GM23338 (cell line): Measurements from ENCODE around the gene MAPK12. TPM values are rescaled to one million over a fixed set of nuclear protein-coding genes. Genes with fewer than 3 reads are reported as not detected.
A peak's percentile ranks its signal among the peaks of the same experiment; 100 is the strongest.

Experiments used
- ATAC-seq: fragments of 200-7000 bp; cut with Tn5 transposase; 3 replicates; pipeline ENCODE4 v1.9.1; 2020
- DNase-seq: peaks from one replicate; pipeline ENCODE4 v3.0.0-alpha.2; 2015; ENCODE audit warnings: low spot score
- H2AFZ ChIP-seq: fragments of 200-600 bp; sonication (generic); 2 replicates; pipeline ENCODE4 v1.8.0; 2016; ENCODE audit warnings: antibody characterized with exemption, mild to moderate bottlenecking, moderate library complexity
- H3F3A ChIP-seq: fragments of 200-600 bp; sonication (generic); replicated peaks from 2 replicates; pipeline ENCODE4 v1.8.0; 2017; ENCODE audit warnings: antibody characterized with exemption, mixed run types, low read depth
- H3K27ac ChIP-seq: fragments of 200-600 bp; sonication (generic); 2 replicates; pipeline ENCODE4 v1.6.1; 2016; ENCODE audit warnings: low read depth
- H3K27me3 ChIP-seq: fragments of 200-600 bp; sonication (generic); 2 replicates; pipeline ENCODE4 v1.8.0; 2016; ENCODE audit warnings: mild to moderate bottlenecking, mixed run types, moderate library complexity; ENCODE audit not compliant: insufficient read depth
- H3K36me3 ChIP-seq: fragments of 200-600 bp; sonication (generic); 2 replicates; pipeline ENCODE4 v1.8.0; 2016; ENCODE audit warnings: mild to moderate bottlenecking; ENCODE audit not compliant: insufficient read depth
- H3K4me1 ChIP-seq: fragments of 200-600 bp; sonication (generic); 2 replicates; pipeline ENCODE4 v1.8.0; 2016; ENCODE audit warnings: mild to moderate bottlenecking, moderate library complexity; ENCODE audit not compliant: insufficient read depth
- H3K4me2 ChIP-seq: fragments of 200-600 bp; sonication (generic); 2 replicates; pipeline ENCODE4 v1.7.1; 2017; ENCODE audit warnings: mixed run types
- H3K4me3 ChIP-seq: fragments of 200-600 bp; sonication (generic); 2 replicates; pipeline ENCODE4 v1.6.1; 2016; ENCODE audit warnings: mixed run types
- H3K79me2 ChIP-seq: fragments of 200-600 bp; sonication (generic); replicated peaks from 2 replicates; pipeline ENCODE4 v1.8.0; 2017; ENCODE audit warnings: mild to moderate bottlenecking; ENCODE audit not compliant: insufficient read depth
- H3K9me2 ChIP-seq: fragments of 200-600 bp; sonication (generic); 2 replicates; pipeline ENCODE4 v1.8.0; 2017; ENCODE audit not compliant: insufficient read depth
- H4K20me1 ChIP-seq: fragments of 200-600 bp; sonication (generic); replicated peaks from 2 replicates; pipeline ENCODE4 v1.8.0; 2017; ENCODE audit warnings: mild to moderate bottlenecking; ENCODE audit not compliant: insufficient read depth
- H3K27ac Mint-ChIP-seq: 2 replicates; pipeline ENCODE4 v1.8.0; 2020; ENCODE audit warnings: inconsistent platforms, mild to moderate bottlenecking, moderate library complexity, mixed read lengths
- H3K27me3 Mint-ChIP-seq: 3 replicates; pipeline ENCODE4 v1.8.0; 2022; ENCODE audit warnings: low read depth, mild to moderate bottlenecking, moderate library complexity, mixed read lengths, inconsistent platforms; ENCODE audit not compliant: insufficient read depth, poor library complexity
- H3K36me3 Mint-ChIP-seq: 3 replicates; pipeline ENCODE4 v1.8.0; 2021; ENCODE audit warnings: low read depth, mild to moderate bottlenecking, inconsistent platforms, moderate library complexity, mixed read lengths
- H3K4me1 Mint-ChIP-seq: 3 replicates; pipeline ENCODE4 v1.8.0; 2020; ENCODE audit warnings: mild to moderate bottlenecking, inconsistent platforms, mixed read lengths
- H3K4me3 Mint-ChIP-seq: 3 replicates; pipeline ENCODE4 v1.8.0; 2021; ENCODE audit warnings: moderate library complexity, mild to moderate bottlenecking, inconsistent platforms, mixed read lengths
- H3K9me3 Mint-ChIP-seq: 3 replicates; pipeline ENCODE4 v1.8.0; 2020; ENCODE audit warnings: moderate library complexity, mild to moderate bottlenecking, inconsistent platforms, mixed read lengths
- EZH2 ChIP-seq: fragments of 200-600 bp; sonication (generic); IDR thresholded peaks from one replicate; pipeline ENCODE4 v1.8.0; 2017; ENCODE audit warnings: antibody characterized with exemption, mild to moderate bottlenecking, low read depth; ENCODE audit not compliant: unreplicated experiment
- EZH2phosphoT487 ChIP-seq: fragments of 200-600 bp; sonication (generic); IDR thresholded peaks from one replicate; pipeline ENCODE4 v1.8.1; 2018; ENCODE audit warnings: antibody characterized with exemption; ENCODE audit not compliant: unreplicated experiment
- JUNB ChIP-seq: IDR thresholded peaks from one replicate; pipeline ENCODE4 v1.6.1; 2016; ENCODE audit warnings: antibody characterized with exemption; ENCODE audit not compliant: unreplicated experiment
- NANOG ChIP-seq: IDR thresholded peaks from 2 replicates; pipeline ENCODE4 v1.6.1; 2016; ENCODE audit warnings: antibody characterized with exemption, borderline replicate concordance
- POLR2AphosphoS5 ChIP-seq: IDR thresholded peaks from 2 replicates; pipeline ENCODE4 v1.6.1; 2016; ENCODE audit warnings: antibody characterized with exemption, low read depth
- STAT1 ChIP-seq: IDR thresholded peaks from one replicate; pipeline ENCODE4 v1.6.1; 2016; ENCODE audit warnings: antibody characterized with exemption; ENCODE audit not compliant: unreplicated experiment
- ZNF114 ChIP-seq: fragments of 250-450 bp; sonication (Bioruptor Pico); IDR thresholded peaks from 2 replicates; pipeline ENCODE4 v1.5.0; 2020; ENCODE audit warnings: mild to moderate bottlenecking, moderate library complexity
- ZNF331 ChIP-seq: fragments of 250-450 bp; sonication (Bioruptor Pico); IDR thresholded peaks from 2 replicates; pipeline ENCODE4 v1.5.0; 2020; ENCODE audit warnings: low read depth, mild to moderate bottlenecking, moderate library complexity
- polyA plus RNA-seq: library from polyadenylated mRNA; unstranded; fragments of >200 nt; fragmentation: Nextera tagmentation; extraction: Ambion mirVana; gene quantifications from 2 replicates; pipeline ENCODE4 v1.2.1, GENCODE V29; 2016
- total RNA-seq: library from RNA; depleted of rRNA; stranded (reverse); fragments of >200 nt; shearing (Covaris generic); gene quantifications from 2 replicates; pipeline ENCODE4 v1.2.3, GENCODE V29; 2014
- TF ChIP-seq, protein P1 (sequence below): IDR thresholded peaks from 2 replicates; pipeline ENCODE4 v1.6.1; 2016; ENCODE audit warnings: antibody characterized with exemption
- TF ChIP-seq, protein P2 (sequence below): IDR thresholded peaks from one replicate; pipeline ENCODE4 v1.6.1; 2018; ENCODE audit warnings: antibody characterized with exemption; ENCODE audit not compliant: unreplicated experiment

MAPK12 gene
- total and polyA plus RNA-seq, 2 experiments from 2014 or later, result 10.4 to 26.1 TPM

DNA sequence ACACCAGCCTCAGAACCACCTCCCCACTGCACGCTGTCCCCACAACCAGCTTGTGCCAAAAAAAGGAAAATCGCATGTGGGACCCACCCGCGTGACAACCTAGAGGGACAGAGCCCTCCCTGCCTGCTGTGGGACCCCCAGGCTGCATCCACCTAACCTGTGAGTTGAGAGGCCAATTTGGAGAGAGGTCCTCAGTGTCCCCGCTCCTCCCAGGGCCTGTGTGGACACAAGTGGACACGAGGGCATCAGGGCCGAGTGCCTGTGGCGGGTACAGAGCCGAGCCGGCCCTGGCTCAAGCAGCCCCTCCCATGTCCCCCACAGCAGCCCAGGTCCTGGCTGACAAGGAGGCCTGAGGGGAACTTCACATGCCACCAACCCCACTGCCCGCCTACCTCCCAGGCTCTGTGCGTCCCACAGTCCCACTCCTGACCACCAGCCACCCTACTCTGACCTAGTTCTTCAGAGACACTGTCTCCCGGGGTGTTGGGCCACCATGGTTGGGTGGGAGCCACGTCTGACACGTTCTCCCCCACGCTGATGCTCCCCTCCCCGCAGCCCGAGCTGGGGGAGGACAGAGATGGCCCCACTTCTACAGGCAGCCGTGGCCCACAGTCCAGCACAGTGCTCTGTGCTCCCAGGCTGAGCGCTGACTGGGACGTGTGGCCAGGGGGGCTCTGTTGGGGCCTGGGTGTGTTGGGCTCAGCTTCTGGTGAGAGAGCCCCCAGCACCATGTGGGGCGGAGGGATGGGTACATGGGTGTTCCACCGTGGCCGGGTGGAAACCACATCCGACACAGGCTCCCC, 41.5 kb downstream of the MAPK12 start (continued):
- no peak for TF ChIP-seq JUNB
- no peak for TF ChIP-seq POLR2AphosphoS5
- no peak for TF ChIP-seq EZH2
- no peak for TF ChIP-seq NANOG
- no peak for TF ChIP-seq STAT1
- no peak for TF ChIP-seq ZNF331 (CRISPR knock-in tag)
- TF ChIP-seq, protein P1, sequence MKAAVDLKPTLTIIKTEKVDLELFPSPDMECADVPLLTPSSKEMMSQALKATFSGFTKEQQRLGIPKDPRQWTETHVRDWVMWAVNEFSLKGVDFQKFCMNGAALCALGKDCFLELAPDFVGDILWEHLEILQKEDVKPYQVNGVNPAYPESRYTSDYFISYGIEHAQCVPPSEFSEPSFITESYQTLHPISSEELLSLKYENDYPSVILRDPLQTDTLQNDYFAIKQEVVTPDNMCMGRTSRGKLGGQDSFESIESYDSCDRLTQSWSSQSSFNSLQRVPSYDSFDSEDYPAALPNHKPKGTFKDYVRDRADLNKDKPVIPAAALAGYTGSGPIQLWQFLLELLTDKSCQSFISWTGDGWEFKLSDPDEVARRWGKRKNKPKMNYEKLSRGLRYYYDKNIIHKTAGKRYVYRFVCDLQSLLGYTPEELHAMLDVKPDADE, result no peak
- TF ChIP-seq, protein P2, sequence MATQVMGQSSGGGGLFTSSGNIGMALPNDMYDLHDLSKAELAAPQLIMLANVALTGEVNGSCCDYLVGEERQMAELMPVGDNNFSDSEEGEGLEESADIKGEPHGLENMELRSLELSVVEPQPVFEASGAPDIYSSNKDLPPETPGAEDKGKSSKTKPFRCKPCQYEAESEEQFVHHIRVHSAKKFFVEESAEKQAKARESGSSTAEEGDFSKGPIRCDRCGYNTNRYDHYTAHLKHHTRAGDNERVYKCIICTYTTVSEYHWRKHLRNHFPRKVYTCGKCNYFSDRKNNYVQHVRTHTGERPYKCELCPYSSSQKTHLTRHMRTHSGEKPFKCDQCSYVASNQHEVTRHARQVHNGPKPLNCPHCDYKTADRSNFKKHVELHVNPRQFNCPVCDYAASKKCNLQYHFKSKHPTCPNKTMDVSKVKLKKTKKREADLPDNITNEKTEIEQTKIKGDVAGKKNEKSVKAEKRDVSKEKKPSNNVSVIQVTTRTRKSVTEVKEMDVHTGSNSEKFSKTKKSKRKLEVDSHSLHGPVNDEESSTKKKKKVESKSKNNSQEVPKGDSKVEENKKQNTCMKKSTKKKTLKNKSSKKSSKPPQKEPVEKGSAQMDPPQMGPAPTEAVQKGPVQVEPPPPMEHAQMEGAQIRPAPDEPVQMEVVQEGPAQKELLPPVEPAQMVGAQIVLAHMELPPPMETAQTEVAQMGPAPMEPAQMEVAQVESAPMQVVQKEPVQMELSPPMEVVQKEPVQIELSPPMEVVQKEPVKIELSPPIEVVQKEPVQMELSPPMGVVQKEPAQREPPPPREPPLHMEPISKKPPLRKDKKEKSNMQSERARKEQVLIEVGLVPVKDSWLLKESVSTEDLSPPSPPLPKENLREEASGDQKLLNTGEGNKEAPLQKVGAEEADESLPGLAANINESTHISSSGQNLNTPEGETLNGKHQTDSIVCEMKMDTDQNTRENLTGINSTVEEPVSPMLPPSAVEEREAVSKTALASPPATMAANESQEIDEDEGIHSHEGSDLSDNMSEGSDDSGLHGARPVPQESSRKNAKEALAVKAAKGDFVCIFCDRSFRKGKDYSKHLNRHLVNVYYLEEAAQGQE, result no peak
- no peak for TF ChIP-seq ZNF114 (CRISPR knock-in tag)

DNA sequence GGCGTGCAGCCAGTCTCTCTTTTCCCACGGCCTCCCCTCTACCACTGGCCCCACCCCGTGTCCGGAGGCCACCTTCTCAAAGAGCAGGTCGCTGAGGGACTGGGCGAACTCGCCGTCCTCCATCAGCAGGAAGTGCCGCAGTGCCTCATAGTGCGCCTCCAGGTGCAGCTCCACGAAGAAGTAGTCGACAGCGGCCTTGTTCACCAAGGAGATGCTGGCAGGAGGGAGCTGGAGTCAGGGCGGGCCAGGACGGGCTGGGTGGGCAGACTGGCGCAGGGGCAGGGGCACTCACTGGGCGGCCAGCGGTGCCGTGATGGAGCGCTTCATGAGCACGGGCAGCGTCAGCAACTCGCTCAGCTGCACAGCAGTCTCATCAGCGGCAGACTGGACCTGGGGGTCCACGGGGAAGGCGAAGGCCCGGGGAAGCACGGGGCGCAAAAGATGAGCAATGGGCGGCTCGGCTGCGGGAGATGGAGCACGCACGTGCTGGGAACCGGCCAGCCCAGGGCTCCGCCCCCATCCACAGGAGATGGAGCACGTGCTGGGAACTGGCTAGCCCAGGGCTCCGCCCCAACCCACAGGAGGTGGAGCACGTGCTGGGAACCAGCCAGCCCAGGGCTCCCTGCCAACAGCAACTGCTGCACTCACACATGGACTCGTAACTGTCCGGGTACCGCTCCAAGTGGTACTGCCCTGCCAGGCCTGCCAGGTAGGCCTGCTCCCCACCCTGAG, 42.3 kb downstream of the MAPK12 start:
- H3K27ac ChIP-seq, result no peak overlapping the region
- Mint-ChIP-seq H3K4me3 (no peak overlapping the region; the same call in 2 of the 3 replicates), H3K36me3 (peaks cover 62% of the 10 kb centered on the region)
- no peak for TF ChIP-seq ZNF114 (CRISPR knock-in tag)
- TF ChIP-seq, protein P2, result no peak
- no peak for TF ChIP-seq JUNB
- no peak for TF ChIP-seq EZH2phosphoT487
- TF ChIP-seq STAT1, result no peak
- TF ChIP-seq, protein P1, result no peak
- TF ChIP-seq EZH2, result no peak
- no peak for TF ChIP-seq ZNF331 (CRISPR knock-in tag)

More for the DNA sequence above, 42.3 kb downstream of the MAPK12 start:
- ATAC-seq (peak; percentile 88), DNase-seq (peak; percentile 77)
- Mint-ChIP-seq H3K4me1 (peaks cover 2% of the 10 kb centered on the region; the same call in 2 of the 3 replicates), H3K9me3 (no peaks in the 10 kb centered on the region), H3K27ac (no peak overlapping the region), H3K27me3 (peaks cover 1% of the 10 kb centered on the region)
- Histone ChIP-seq H3K4me3 (no peak overlapping the region), H3K79me2 (peaks cover 5% of the 10 kb centered on the region; the same call in 1 of the 2 replicates), H3K27me3 (no peaks in the 10 kb centered on the region), H2AFZ (no peak overlapping the region), H4K20me1 (peaks cover 8% of the 10 kb centered on the region), H3K9me2 (no peaks in the 10 kb centered on the region), H3K4me1 (no peaks in the 10 kb centered on the region; the same call in 1 of the 2 replicates), H3K36me3 (no peaks in the 10 kb centered on the region), H3F3A (no peaks in the 10 kb centered on the region), H3K4me2 (no peak overlapping the region)
